Naive B cell (primary cell): ENCODE data around the gene IFITM2. TPM values are rescaled to one million over a fixed set of nuclear protein-coding genes. Genes with fewer than 3 reads are reported as not detected.
"Not testable (repeated sequence)": the region's sequence is repeated elsewhere in the genome, so short reads cannot be mapped to it uniquely, and the experiment has no call there.

Experiments
- ATAC-seq, 2 donors: fragments of 150-1000 bp; cut with Tn5 transposase; 2 replicates each; pipeline ENCODE4 v1.10.0; 2021; ENCODE audit warnings: low read depth in 2 of 2, mild to moderate bottlenecking in 2 of 2, moderate library complexity in 2 of 2
- DNase-seq: peaks from one replicate; pipeline ENCODE4 v3.0.0; 2022
- H3K27ac Mint-ChIP-seq, 6 donors: one replicate each; pipeline ENCODE4 v1.8.0; 2020 to 2022; ENCODE audit warnings: mild to moderate bottlenecking in 6 of 6, mixed read lengths in 6 of 6, moderate library complexity in 5 of 6, inconsistent platforms in 2 of 6
- H3K27me3 Mint-ChIP-seq, 3 donors: one replicate each; pipeline ENCODE4 v1.8.0; 2021 to 2022; ENCODE audit warnings: mixed read lengths in 3 of 3, mild to moderate bottlenecking in 1 of 3
- H3K36me3 Mint-ChIP-seq, 2 donors: one replicate each; pipeline ENCODE4 v1.8.0; 2020 to 2022; ENCODE audit warnings: mixed read lengths in 2 of 2, inconsistent platforms in 1 of 2, mild to moderate bottlenecking in 1 of 2
- H3K4me1 Mint-ChIP-seq, 3 donors: one replicate each; pipeline ENCODE4 v1.8.0; 2020 to 2022; ENCODE audit warnings: mixed read lengths in 3 of 3, inconsistent platforms in 1 of 3, mild to moderate bottlenecking in 1 of 3, moderate library complexity in 1 of 3
- H3K4me3 Mint-ChIP-seq, 8 donors: one replicate each; pipeline ENCODE4 v1.8.0; 2020 to 2022; ENCODE audit warnings: mild to moderate bottlenecking in 8 of 8, mixed read lengths in 8 of 8, moderate library complexity in 8 of 8, inconsistent platforms in 2 of 8
- H3K9me3 Mint-ChIP-seq, 7 donors: one replicate each; pipeline ENCODE4 v1.8.0; 2020 to 2022; ENCODE audit warnings: mixed read lengths in 7 of 7, mild to moderate bottlenecking in 5 of 7, inconsistent platforms in 2 of 7, moderate library complexity in 1 of 7
- polyA plus RNA-seq, 6 donors: library from polyadenylated mRNA; unstranded; fragments of 300-500 nt; fragmentation: Illumina TruSeq; gene quantifications; one replicate each; pipeline ENCODE4 v1.2.3, GENCODE V29; 2021; ENCODE audit warnings: low read depth in 6 of 6

Gene IFITM2
- polyA plus RNA-seq, 6 donors from 2014 or later = 915 to 1,467 (median 1,288) TPM

GRCh38 chr11:330694-331357 is 23.2 kb downstream of the IFITM2 start:
- H3K4me3 Mint-ChIP-seq = peak overlapping the region in 6 of 8 donors; percentile 12 to 75 (median 58)
- ATAC-seq (no peak), DNase-seq (no peak)
- peak overlapping the region in 2 of 6 donors; percentile 24 to 53 for H3K27ac Mint-ChIP-seq
- peaks cover 0 to 4% (median 0%) of the 10 kb centered on the region in 7 donors for H3K9me3 Mint-ChIP-seq
- H3K27me3 Mint-ChIP-seq = no peaks in the 10 kb centered on the region
- peaks cover 31 to 58% (median 35%) of the 10 kb centered on the region in 3 donors for H3K4me1 Mint-ChIP-seq
- H3K36me3 Mint-ChIP-seq = no peaks in the 10 kb centered on the region

- ATAC-seq (no peak), DNase-seq (no peak)
- peak overlapping the region in 5 of 8 donors; percentile 49 to 75 (median 65) for H3K4me3 Mint-ChIP-seq
- peak overlapping the region in 2 of 6 donors; percentile 53 to 70 for H3K27ac Mint-ChIP-seq
- no peaks in the 10 kb centered on the region for H3K36me3 Mint-ChIP-seq
- H3K27me3 Mint-ChIP-seq = no peaks in the 10 kb centered on the region
- peaks cover 31 to 58% (median 35%) of the 10 kb centered on the region in 3 donors for H3K4me1 Mint-ChIP-seq
- H3K9me3 Mint-ChIP-seq = peaks cover 0 to 4% (median 0%) of the 10 kb centered on the region in 7 donors
Observed at GRCh38 chr11:331358-332060, 23.9 kb downstream of the IFITM2 start.

- H3K4me1 Mint-ChIP-seq = peaks cover 26 to 49% (median 32%) of the 10 kb centered on the region in 3 donors
- H3K36me3 Mint-ChIP-seq = no peaks in the 10 kb centered on the region
- no peaks in the 10 kb centered on the region for H3K27me3 Mint-ChIP-seq
- peak overlapping the region in 1 of 8 donors; percentile 62 for H3K4me3 Mint-ChIP-seq
- H3K27ac Mint-ChIP-seq = peak overlapping the region in 2 of 6 donors; percentile 8 to 90
- no peak for ATAC-seq
- H3K9me3 Mint-ChIP-seq = peaks cover 0 to 4% (median 0%) of the 10 kb centered on the region in 7 donors
- no peak for DNase-seq
Observed at GRCh38 chr11:332651-333480, 25.2 kb downstream of the IFITM2 start.

- not testable (repeated sequence) for H3K4me3 Mint-ChIP-seq, ATAC-seq, H3K36me3 Mint-ChIP-seq, H3K9me3 Mint-ChIP-seq, H3K27me3 Mint-ChIP-seq, DNase-seq, H3K27ac Mint-ChIP-seq
- H3K4me1 Mint-ChIP-seq = peaks cover 26 to 44% (median 32%) of the 10 kb centered on the region in 3 donors
Observed at GRCh38 chr11:333616-334263, 26.1 kb downstream of the IFITM2 start.

GRCh38 chr11:334264-334994 is 26.8 kb downstream of the IFITM2 start:
- Mint-ChIP-seq H3K9me3 (peaks cover 0 to under 1% (median 0%) of the 10 kb centered on the region in 7 donors), H3K27ac (peak overlapping the region in 1 of 6 donors; percentile 70), H3K27me3 (no peaks in the 10 kb centered on the region), H3K36me3 (no peaks in the 10 kb centered on the region), H3K4me1 (peaks cover 19 to 38% (median 30%) of the 10 kb centered on the region in 3 donors), H3K4me3 (peak overlapping the region in 1 of 8 donors; percentile 54)
- DNase-seq (no peak), ATAC-seq (no peak)

GRCh38 chr11:335779-336658 is 28.4 kb downstream of the IFITM2 start:
- peaks cover 22 to 37% (median 24%) of the 10 kb centered on the region in 3 donors for H3K4me1 Mint-ChIP-seq
- H3K27ac Mint-ChIP-seq = peak overlapping the region in 2 of 6 donors; percentile 23 to 78
- ATAC-seq = no peak
- H3K9me3 Mint-ChIP-seq = peaks cover 0 to 4% (median 0%) of the 10 kb centered on the region in 7 donors
- no peaks in the 10 kb centered on the region for H3K27me3 Mint-ChIP-seq
- H3K4me3 Mint-ChIP-seq = no peak overlapping the region
- peaks cover 0 to 6% of the 10 kb centered on the region in 2 donors for H3K36me3 Mint-ChIP-seq
- no peak for DNase-seq

- no peaks in the 10 kb centered on the region for H3K27me3 Mint-ChIP-seq
- peak overlapping the region in 2 of 6 donors; percentile 23 to 33 for H3K27ac Mint-ChIP-seq
- H3K36me3 Mint-ChIP-seq = peaks cover 0 to 7% of the 10 kb centered on the region in 2 donors
- H3K4me3 Mint-ChIP-seq = no peak overlapping the region
- peaks cover 0 to 7% (median 2%) of the 10 kb centered on the region in 7 donors for H3K9me3 Mint-ChIP-seq
- ATAC-seq (no peak), DNase-seq (no peak)
- H3K4me1 Mint-ChIP-seq = peaks cover 27 to 37% (median 29%) of the 10 kb centered on the region in 3 donors
Observed at GRCh38 chr11:336659-337198, 29.1 kb downstream of the IFITM2 start.

GRCh38 chr11:337711-338110 is 30.1 kb downstream of the IFITM2 start:
- H3K27ac Mint-ChIP-seq = no peak overlapping the region
- peaks cover 28 to 43% (median 37%) of the 10 kb centered on the region in 3 donors for H3K4me1 Mint-ChIP-seq
- H3K4me3 Mint-ChIP-seq = no peak overlapping the region

GRCh38 chr11:339963-340362 is 32.3 kb downstream of the IFITM2 start:
- H3K27ac Mint-ChIP-seq = no peak overlapping the region
- no peaks in the 10 kb centered on the region for H3K27me3 Mint-ChIP-seq
- H3K4me1 Mint-ChIP-seq = peaks cover 28 to 48% (median 37%) of the 10 kb centered on the region in 3 donors
- DNase-seq (no peak), ATAC-seq (no peak)
- peaks cover 0 to 7% (median 2%) of the 10 kb centered on the region in 7 donors for H3K9me3 Mint-ChIP-seq
- H3K4me3 Mint-ChIP-seq = peak overlapping the region in 1 of 8 donors; percentile 64
- peaks cover 0 to 7% of the 10 kb centered on the region in 2 donors for H3K36me3 Mint-ChIP-seq

More at GRCh38 chr11:337711-338110, 30.1 kb downstream of the IFITM2 start:
- Mint-ChIP-seq H3K9me3 (peaks cover 0 to 7% (median 2%) of the 10 kb centered on the region in 7 donors), H3K27me3 (no peaks in the 10 kb centered on the region), H3K36me3 (peaks cover 0 to 7% of the 10 kb centered on the region in 2 donors)
- DNase-seq = no peak
- ATAC-seq = no peak

- H3K9me3 Mint-ChIP-seq = peaks cover 0 to 7% (median 2%) of the 10 kb centered on the region in 7 donors
- H3K4me1 Mint-ChIP-seq = peaks cover 25 to 43% (median 33%) of the 10 kb centered on the region in 3 donors
- no peaks in the 10 kb centered on the region for H3K27me3 Mint-ChIP-seq
- H3K27ac Mint-ChIP-seq = peak overlapping the region in 4 of 6 donors; percentile 58 to 84 (median 75)
- peak overlapping the region in 7 of 8 donors; percentile 61 to 87 (median 74) for H3K4me3 Mint-ChIP-seq
- DNase-seq (no peak), ATAC-seq (no peak)
- H3K36me3 Mint-ChIP-seq = peaks cover 0 to 7% of the 10 kb centered on the region in 2 donors
Observed at GRCh38 chr11:340539-341512, 33.2 kb downstream of the IFITM2 start.
